Measurements from ENCODE around the gene OLFML2A.

OLFML2A gene

GRCh38 chr9:124813501-124814163 lies 36.7 kb downstream of the OLFML2A start:
- no peak overlapping the region for H3K27ac ChIP-seq (ENCODE audit: low read depth, low read length, poor library complexity, severe bottlenecking)
- H3K4me2 ChIP-seq (ENCODE audit: low read length) = no peak overlapping the region
- no peaks in the 10 kb centered on the region for H3K79me2 ChIP-seq (ENCODE audit: insufficient read depth, low read length)
- H3K4me3 ChIP-seq (ENCODE audit: low read depth, low read length, poor library complexity, severe bottlenecking) = no peak overlapping the region
- TF ChIP-seq CTCF (IDR thresholded peaks at IDR 0.05; ENCODE audit: low read length) = no peak
- TF ChIP-seq EZH2 (IDR thresholded peaks at IDR 0.05; ENCODE audit: borderline replicate concordance, low read length) = no peak
- no peaks in the 10 kb centered on the region for H3K27me3 ChIP-seq (ENCODE audit: insufficient read depth, low read length)
- no peak overlapping the region for H3K9ac ChIP-seq (ENCODE audit: low read length)
- no peaks in the 10 kb centered on the region for H3K9me3 ChIP-seq (ENCODE audit: low read length)
- H3K9me2 ChIP-seq (ENCODE audit: low read depth, low read length) = no peaks in the 10 kb centered on the region
- no peaks in the 10 kb centered on the region for H3F3A ChIP-seq (ENCODE audit: insufficient read depth, low read length)
- H4K20me1 ChIP-seq (ENCODE audit: insufficient read depth, low read length) = no peaks in the 10 kb centered on the region
- H2AFZ ChIP-seq (ENCODE audit: low read length) = no peak overlapping the region
- H3K36me3 ChIP-seq (ENCODE audit: insufficient read depth, low read length) = 0 out of 2 replicates have a peak, but pooled peaks cover 3% of the 10 kb centered on the region
- H3K4me1 ChIP-seq (ENCODE audit: insufficient read depth, low read length, severe bottlenecking) = peaks cover 6% of the 10 kb centered on the region

- peaks cover 11% of the 10 kb centered on the region for H3K4me1 ChIP-seq (ENCODE audit: insufficient read depth, low read length, severe bottlenecking)
- TF ChIP-seq EZH2 (IDR thresholded peaks at IDR 0.05; ENCODE audit: borderline replicate concordance, low read length) = no peak
- TF ChIP-seq CTCF (IDR thresholded peaks at IDR 0.05; ENCODE audit: low read length) = no peak
- H3K27me3 ChIP-seq (ENCODE audit: insufficient read depth, low read length) = no peaks in the 10 kb centered on the region
- H3F3A ChIP-seq (ENCODE audit: insufficient read depth, low read length) = no peaks in the 10 kb centered on the region
- no peak overlapping the region for H3K4me3 ChIP-seq (ENCODE audit: low read depth, low read length, poor library complexity, severe bottlenecking)
- H2AFZ ChIP-seq (ENCODE audit: low read length) = no peak overlapping the region
- no peak overlapping the region for H3K4me2 ChIP-seq (ENCODE audit: low read length)
- no peak overlapping the region for H3K9ac ChIP-seq (ENCODE audit: low read length)
- no peaks in the 10 kb centered on the region for H3K9me3 ChIP-seq (ENCODE audit: low read length)
- H3K9me2 ChIP-seq (ENCODE audit: low read depth, low read length) = no peaks in the 10 kb centered on the region
- no peak overlapping the region for H3K27ac ChIP-seq (ENCODE audit: low read depth, low read length, poor library complexity, severe bottlenecking)
- H3K36me3 ChIP-seq (ENCODE audit: insufficient read depth, low read length) = 0 out of 2 replicates have a peak, but pooled peaks cover 3% of the 10 kb centered on the region
- H3K79me2 ChIP-seq (ENCODE audit: insufficient read depth, low read length) = no peaks in the 10 kb centered on the region
- H4K20me1 ChIP-seq (ENCODE audit: insufficient read depth, low read length) = no peaks in the 10 kb centered on the region
Observed at GRCh38 chr9:124814164-124814535, 37.2 kb downstream of the OLFML2A start.

- TF ChIP-seq CTCF (IDR thresholded peaks at IDR 0.05; ENCODE audit: low read length) = no peak
- TF ChIP-seq EZH2 (IDR thresholded peaks at IDR 0.05; ENCODE audit: borderline replicate concordance, low read length) = no peak
- Histone ChIP-seq H3K79me2 (ENCODE audit: insufficient read depth, low read length) (no peaks in the 10 kb centered on the region), H3K36me3 (ENCODE audit: insufficient read depth, low read length) (no peaks in the 10 kb centered on the region), H4K20me1 (ENCODE audit: insufficient read depth, low read length) (no peaks in the 10 kb centered on the region), H3F3A (ENCODE audit: insufficient read depth, low read length) (no peaks in the 10 kb centered on the region), H3K9me3 (ENCODE audit: low read length) (no peaks in the 10 kb centered on the region), H3K4me2 (ENCODE audit: low read length) (no peak overlapping the region), H2AFZ (ENCODE audit: low read length) (no peak overlapping the region), H3K9me2 (ENCODE audit: low read depth, low read length) (no peaks in the 10 kb centered on the region), H3K27me3 (ENCODE audit: insufficient read depth, low read length) (no peaks in the 10 kb centered on the region), H3K9ac (ENCODE audit: low read length) (no peak overlapping the region), H3K27ac (ENCODE audit: low read depth, low read length, poor library complexity, severe bottlenecking) (no peak overlapping the region), H3K4me1 (ENCODE audit: insufficient read depth, low read length, severe bottlenecking) (peaks cover 14% of the 10 kb centered on the region), H3K4me3 (ENCODE audit: low read depth, low read length, poor library complexity, severe bottlenecking) (no peak overlapping the region)
Observed at GRCh38 chr9:124815601-124816000, 38.7 kb downstream of the OLFML2A start.

All from OCI-LY1 (cell line).